GM10266 (cell line): ENCODE results near the gene ZC3H15.
"Not testable (repeated sequence)": the region's sequence is repeated elsewhere in the genome, so short reads cannot be mapped to it uniquely, and the experiment has no call there.

Experiments used
- DNase-seq: peaks from one replicate; pipeline ENCODE4 v3.0.0; 2012; ENCODE audit errors: extremely low spot score
- CTCF ChIP-seq: IDR thresholded peaks from 2 replicates; pipeline ENCODE4 v1.5.1; 2012; ENCODE audit warnings: mild to moderate bottlenecking, low read depth; ENCODE audit not compliant: control insufficient read depth, insufficient read depth; ENCODE audit errors: missing control alignments

The ZC3H15 gene

GRCh38 chr2:186485871-186486650, at the start of gene ZC3H15:
Gene ZC3H15, plus strand, starts transcription at chr2:186486260. Its CDS starts 123 bp downstream, at chr2:186486383.
- DNase-seq: peak; percentile 91
- no peak for TF ChIP-seq CTCF

- no peak for DNase-seq
Observed at GRCh38 chr2:186437719-186438118, 48.3 kb upstream of the ZC3H15 start.

GRCh38 chr2:186439673-186440095, 46.4 kb upstream of the ZC3H15 start:
- DNase-seq: not testable (repeated sequence)

More at GRCh38 chr2:186437719-186438118, 48.3 kb upstream of the ZC3H15 start:
- no peak for TF ChIP-seq CTCF

GRCh38 chr2:186440506-186440905, 45.6 kb upstream of the ZC3H15 start:
- DNase-seq: no peak
- TF ChIP-seq CTCF: no peak

GRCh38 chr2:186442885-186443284, 43.2 kb upstream of the ZC3H15 start:
- DNase-seq: no peak

GRCh38 chr2:186443851-186444250, 42.2 kb upstream of the ZC3H15 start:
- no peak for DNase-seq
- no peak for TF ChIP-seq CTCF

More at GRCh38 chr2:186442885-186443284, 43.2 kb upstream of the ZC3H15 start:
- no peak for TF ChIP-seq CTCF

GRCh38 chr2:186445506-186445905, 40.6 kb upstream of the ZC3H15 start:
- DNase-seq: no peak
- TF ChIP-seq CTCF: no peak

- TF ChIP-seq CTCF: no peak
Observed at GRCh38 chr2:186455613-186456012, 30.4 kb upstream of the ZC3H15 start.

More at GRCh38 chr2:186455613-186456012, 30.4 kb upstream of the ZC3H15 start:
- no peak for DNase-seq
